ENCODE data around the gene ARHGAP44.

GRCh38 chr17:12769981-12770380, 19.3 kb upstream of the ARHGAP44 start:
- no peak for TF ChIP-seq POLR2AphosphoS5 (IDR thresholded peaks at IDR 0.05)
- TF ChIP-seq, protein P1, sequence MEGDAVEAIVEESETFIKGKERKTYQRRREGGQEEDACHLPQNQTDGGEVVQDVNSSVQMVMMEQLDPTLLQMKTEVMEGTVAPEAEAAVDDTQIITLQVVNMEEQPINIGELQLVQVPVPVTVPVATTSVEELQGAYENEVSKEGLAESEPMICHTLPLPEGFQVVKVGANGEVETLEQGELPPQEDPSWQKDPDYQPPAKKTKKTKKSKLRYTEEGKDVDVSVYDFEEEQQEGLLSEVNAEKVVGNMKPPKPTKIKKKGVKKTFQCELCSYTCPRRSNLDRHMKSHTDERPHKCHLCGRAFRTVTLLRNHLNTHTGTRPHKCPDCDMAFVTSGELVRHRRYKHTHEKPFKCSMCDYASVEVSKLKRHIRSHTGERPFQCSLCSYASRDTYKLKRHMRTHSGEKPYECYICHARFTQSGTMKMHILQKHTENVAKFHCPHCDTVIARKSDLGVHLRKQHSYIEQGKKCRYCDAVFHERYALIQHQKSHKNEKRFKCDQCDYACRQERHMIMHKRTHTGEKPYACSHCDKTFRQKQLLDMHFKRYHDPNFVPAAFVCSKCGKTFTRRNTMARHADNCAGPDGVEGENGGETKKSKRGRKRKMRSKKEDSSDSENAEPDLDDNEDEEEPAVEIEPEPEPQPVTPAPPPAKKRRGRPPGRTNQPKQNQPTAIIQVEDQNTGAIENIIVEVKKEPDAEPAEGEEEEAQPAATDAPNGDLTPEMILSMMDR (IDR thresholded peaks at IDR 0.05 in 8 of 11, conservative IDR thresholded peaks at IDR 0.05 in 3 of 11), result no peak

All from spleen (tissue), 7 donors.